CD8-positive, alpha-beta memory T cell (primary cell): ENCODE measurements around the gene PSME3IP1. TPM values are rescaled to one million over a fixed set of nuclear protein-coding genes. Genes with fewer than 3 reads are reported as not detected.

ENCODE experiments used
- CTCF ChIA-PET: fragments of 350-600 bp; sonication (Branson Sonifier 250); formaldehyde crosslinking; loops from one replicate; lab custom pipeline; 2021; ENCODE audit warnings: antibody characterized with exemption; lab: Charles Lee
- POLR2A ChIA-PET: fragments of 350-600 bp; sonication (Branson Sonifier 250); formaldehyde crosslinking; loops from one replicate; lab custom pipeline; 2021; ENCODE audit warnings: antibody characterized with exemption; lab: Charles Lee
- DNase-seq, 5 donors: peaks; one replicate each; pipeline versions ENCODE4 v3.0.0 to v3.0.0-alpha.2; 2020 to 2022; ENCODE audit warnings: mixed read lengths in 1 of 5
- H3K27ac ChIP-seq: one replicate; pipeline ENCODE4 v1.7.0; 2013; ENCODE audit warnings: low read depth, mild to moderate bottlenecking, low read length, moderate library complexity
- H3K27me3 ChIP-seq: 2 replicates; pipeline ENCODE4 v1.7.0; 2013; ENCODE audit warnings: low read length, mild to moderate bottlenecking; ENCODE audit not compliant: insufficient read depth, poor library complexity, severe bottlenecking
- H3K36me3 ChIP-seq: 2 replicates; pipeline ENCODE4 v1.7.0; 2013; ENCODE audit warnings: mild to moderate bottlenecking, low read length, moderate library complexity; ENCODE audit not compliant: insufficient read depth
- H3K4me1 ChIP-seq: 2 replicates; pipeline ENCODE4 v1.7.0; 2013; ENCODE audit warnings: mild to moderate bottlenecking, low read length, moderate library complexity; ENCODE audit not compliant: insufficient read depth
- H3K4me3 ChIP-seq: 2 replicates; pipeline ENCODE4 v1.7.0; 2013; ENCODE audit warnings: mild to moderate bottlenecking, low read length
- H3K9me3 ChIP-seq: 2 replicates; pipeline ENCODE4 v1.7.0; 2013; ENCODE audit warnings: mild to moderate bottlenecking, low read length
- H3K27ac Mint-ChIP-seq, 8 donors: one replicate each; pipeline ENCODE4 v1.8.0; 2020 to 2021; ENCODE audit warnings: mixed read lengths in 8 of 8, mild to moderate bottlenecking in 6 of 8, inconsistent platforms in 3 of 8, moderate library complexity in 3 of 8
- H3K27me3 Mint-ChIP-seq, 2 donors: one replicate each; pipeline ENCODE4 v1.8.0; 2020 to 2021; ENCODE audit warnings: mixed read lengths in 2 of 2, mild to moderate bottlenecking in 1 of 2, moderate library complexity in 1 of 2
- H3K36me3 Mint-ChIP-seq, 3 donors: one replicate each; pipeline ENCODE4 v1.8.0; 2020 to 2021; ENCODE audit warnings: mixed read lengths in 3 of 3, inconsistent platforms in 1 of 3, mild to moderate bottlenecking in 1 of 3
- H3K4me1 Mint-ChIP-seq, 3 donors: one replicate each; pipeline ENCODE4 v1.8.0; 2020 to 2021; ENCODE audit warnings: mixed read lengths in 3 of 3, inconsistent platforms in 1 of 3, mild to moderate bottlenecking in 1 of 3
- H3K4me3 Mint-ChIP-seq, 7 donors: one replicate each; pipeline ENCODE4 v1.8.0; 2020 to 2021; ENCODE audit warnings: mixed read lengths in 7 of 7, mild to moderate bottlenecking in 6 of 7, moderate library complexity in 4 of 7, inconsistent platforms in 2 of 7
- H3K9me3 Mint-ChIP-seq, 5 donors: one replicate each; pipeline ENCODE4 v1.8.0; 2020 to 2022; ENCODE audit warnings: mixed read lengths in 5 of 5, mild to moderate bottlenecking in 3 of 5, moderate library complexity in 2 of 5, inconsistent platforms in 1 of 5
- polyA plus RNA-seq: library from polyadenylated mRNA; unstranded; fragments of 300-500 nt; fragmentation: Illumina TruSeq; gene quantifications from one replicate; pipeline ENCODE4 v1.2.3, GENCODE V29; 2021
- total RNA-seq, 2 experiments: library from RNA; stranded (reverse); gene quantifications; one replicate each; pipeline ENCODE4 v1.2.3, GENCODE V29; 2021

The PSME3IP1 gene
- total and polyA plus RNA-seq, 3 experiments from 2014 or later = 62.3 to 111 (median 103) TPM

- H3K4me3 ChIP-seq = peak overlapping the region; percentile 40
- Mint-ChIP-seq H3K9me3 (no peaks in the 10 kb centered on the region), H3K27ac (peak overlapping the region; percentile 50 to 95 (median 88)), H3K4me3 (peak overlapping the region in 6 of 7 donors; percentile 29 to 78 (median 66)), H3K36me3 (peaks cover 6 to 26% (median 9%) of the 10 kb centered on the region in 3 donors), H3K4me1 (peaks cover 45 to 59% (median 49%) of the 10 kb centered on the region in 3 donors), H3K27me3 (no peaks in the 10 kb centered on the region)
- H3K27me3 ChIP-seq = no peaks in the 10 kb centered on the region
- ChIA-PET POLR2A (interaction anchor here (0.6 to 0.7 kb wide), 2 partner anchors 44 to 578 kb away, joined by 3 read pairs; partner anchors contain the start of genes PSME3IP1 and RSPRY1), CTCF (interaction anchor here (1.2 to 1.7 kb wide), 4 partner anchors 15 to 58 kb away, joined by 4 to 6 read pairs (median 4); partner anchors contain the start of gene CPNE2)
- no peaks in the 10 kb centered on the region for H3K9me3 ChIP-seq
- no peaks in the 10 kb centered on the region for H3K36me3 ChIP-seq
- peaks cover 52% of the 10 kb centered on the region for H3K4me1 ChIP-seq
- H3K27ac ChIP-seq = peak overlapping the region; percentile 5
- peak in 1 of 5 donors; percentile 49 for DNase-seq
These were observed 43.8 kb downstream of the PSME3IP1 start for GRCh38 chr16:57141822-57142631.

- Histone ChIP-seq H3K4me3 (no peak overlapping the region), H3K9me3 (no peaks in the 10 kb centered on the region), H3K27ac (no peak overlapping the region), H3K27me3 (no peaks in the 10 kb centered on the region), H3K4me1 (peaks cover 57% of the 10 kb centered on the region), H3K36me3 (no peaks in the 10 kb centered on the region)
- peak overlapping the region in 7 of 8 donors; percentile 50 to 95 (median 88) for H3K27ac Mint-ChIP-seq
- H3K4me1 Mint-ChIP-seq = peaks cover 50 to 66% (median 53%) of the 10 kb centered on the region in 3 donors
- ChIA-PET POLR2A (interaction anchor here (0.6 to 0.7 kb wide), 2 partner anchors 45 to 577 kb away, joined by 3 read pairs; partner anchors contain the start of genes PSME3IP1 and RSPRY1), CTCF (interaction anchor here (1.2 to 1.7 kb wide), 4 partner anchors 14 to 57 kb away, joined by 4 to 6 read pairs (median 4); partner anchors contain the start of gene CPNE2)
- H3K36me3 Mint-ChIP-seq = peaks cover 6 to 22% (median 9%) of the 10 kb centered on the region in 3 donors
- H3K27me3 Mint-ChIP-seq = no peaks in the 10 kb centered on the region
- H3K4me3 Mint-ChIP-seq = peak overlapping the region in 4 of 7 donors; percentile 36 to 71 (median 56)
- no peak for DNase-seq
- H3K9me3 Mint-ChIP-seq = no peaks in the 10 kb centered on the region
These were observed 44.7 kb downstream of the PSME3IP1 start for GRCh38 chr16:57140931-57141668.

GRCh38 chr16:57138281-57138935 lies 47.4 kb downstream of the PSME3IP1 start:
- Histone ChIP-seq H3K4me1 (peaks cover 70% of the 10 kb centered on the region), H3K36me3 (no peaks in the 10 kb centered on the region), H3K27me3 (no peaks in the 10 kb centered on the region), H3K4me3 (no peak overlapping the region), H3K27ac (no peak overlapping the region), H3K9me3 (no peaks in the 10 kb centered on the region)
- Mint-ChIP-seq H3K36me3 (peaks cover 6 to 16% (median 9%) of the 10 kb centered on the region in 3 donors), H3K27ac (peak overlapping the region; percentile 57 to 90 (median 86)), H3K4me1 (peaks cover 71 to 92% (median 78%) of the 10 kb centered on the region in 3 donors), H3K27me3 (no peaks in the 10 kb centered on the region), H3K9me3 (no peaks in the 10 kb centered on the region), H3K4me3 (peak overlapping the region in 4 of 7 donors; percentile 12 to 86 (median 56))
- ChIA-PET POLR2A (interaction anchor here (0.9 kb wide), 1 partner anchor 48 kb away, joined by 3 read pairs; the partner anchor contains the start of genes PSME3IP1 and RSPRY1), CTCF (interaction anchor here (1.0 to 1.2 kb wide), 2 partner anchors 19 to 55 kb away, joined by 3 read pairs; no protein-coding TSS in a partner anchor)
- no peak for DNase-seq

- Histone ChIP-seq H3K27me3 (no peaks in the 10 kb centered on the region), H3K4me1 (peaks cover 70% of the 10 kb centered on the region), H3K27ac (no peak overlapping the region), H3K36me3 (no peaks in the 10 kb centered on the region), H3K9me3 (no peaks in the 10 kb centered on the region), H3K4me3 (no peak overlapping the region)
- Mint-ChIP-seq H3K27me3 (no peaks in the 10 kb centered on the region), H3K9me3 (no peaks in the 10 kb centered on the region), H3K4me3 (peak overlapping the region in 2 of 7 donors; percentile 71 to 86), H3K4me1 (peaks cover 76 to 94% (median 83%) of the 10 kb centered on the region in 3 donors), H3K36me3 (peaks cover 6 to 16% (median 9%) of the 10 kb centered on the region in 3 donors), H3K27ac (peak overlapping the region; percentile 57 to 90 (median 86))
- DNase-seq = no peak
- CTCF ChIA-PET = interaction anchor here (1.2 kb wide), 1 partner anchor 18 kb away, joined by 3 read pairs; no protein-coding TSS in a partner anchor
- POLR2A ChIA-PET = interaction anchor here (0.9 kb wide), 1 partner anchor 48 kb away, joined by 3 read pairs; the partner anchor contains the start of genes PSME3IP1 and RSPRY1
These were observed 48.1 kb downstream of the PSME3IP1 start for GRCh38 chr16:57137566-57138273.

GRCh38 chr16:57137043-57137442 lies 48.8 kb downstream of the PSME3IP1 start:
- H3K4me3 ChIP-seq = no peak overlapping the region
- Mint-ChIP-seq H3K36me3 (peaks cover 6 to 15% (median 9%) of the 10 kb centered on the region in 3 donors), H3K4me1 (peaks cover 76 to 94% (median 83%) of the 10 kb centered on the region in 3 donors), H3K27me3 (no peaks in the 10 kb centered on the region), H3K27ac (peak overlapping the region in 7 of 8 donors; percentile 17 to 85 (median 58)), H3K9me3 (no peaks in the 10 kb centered on the region), H3K4me3 (no peak overlapping the region)
- no peaks in the 10 kb centered on the region for H3K36me3 ChIP-seq
- no peak for DNase-seq
- no peak overlapping the region for H3K27ac ChIP-seq
- no peaks in the 10 kb centered on the region for H3K9me3 ChIP-seq
- peaks cover 70% of the 10 kb centered on the region for H3K4me1 ChIP-seq
- CTCF ChIA-PET = interaction anchor here (0.9 to 1.2 kb wide), 2 partner anchors 9 to 17 kb away, joined by 3 read pairs; no protein-coding TSS in a partner anchor
- no peaks in the 10 kb centered on the region for H3K27me3 ChIP-seq
- POLR2A ChIA-PET = no interaction called here

- Mint-ChIP-seq H3K4me1 (peaks cover 78 to 95% (median 84%) of the 10 kb centered on the region in 3 donors), H3K9me3 (no peaks in the 10 kb centered on the region), H3K4me3 (peak overlapping the region; percentile 84 to 96 (median 90)), H3K36me3 (peaks cover 6 to 15% (median 9%) of the 10 kb centered on the region in 3 donors), H3K27me3 (no peaks in the 10 kb centered on the region), H3K27ac (peak overlapping the region; percentile 83 to 98 (median 93))
- H3K27me3 ChIP-seq = no peaks in the 10 kb centered on the region
- H3K4me1 ChIP-seq = peaks cover 68% of the 10 kb centered on the region
- H3K27ac ChIP-seq = peak overlapping the region; percentile 60
- peak in 3 of 5 donors; percentile 27 to 57 (median 49) for DNase-seq
- peak overlapping the region; percentile 78 for H3K4me3 ChIP-seq
- POLR2A ChIA-PET = interaction anchor here (0.6 to 1.4 kb wide), 5 partner anchors 8 to 377 kb away, joined by 3 to 5 read pairs (median 3); partner anchors contain the start of genes PSME3IP1 and RSPRY1
- H3K36me3 ChIP-seq = no peaks in the 10 kb centered on the region
- CTCF ChIA-PET = interaction anchor here (1.2 to 3.9 kb wide), 3 partner anchors 9 to 50 kb away, joined by 3 to 22 read pairs (median 7); partner anchors contain the start of gene CPNE2
- H3K9me3 ChIP-seq = no peaks in the 10 kb centered on the region
These were observed 50.9 kb downstream of the PSME3IP1 start for GRCh38 chr16:57134982-57135381.
